GM12873 (cell line): ENCODE measurements around the gene PPP1R9A.

Source experiments
- TF ChIP-seq, protein P1 (sequence below): IDR thresholded peaks from 2 replicates; pipeline ENCODE4 v1.5.1; 2012; ENCODE audit warnings: low read depth, mild to moderate bottlenecking, moderate library complexity, low read length, control low read depth; ENCODE audit not compliant: insufficient read depth; ENCODE audit errors: missing control alignments

The PPP1R9A gene

DNA sequence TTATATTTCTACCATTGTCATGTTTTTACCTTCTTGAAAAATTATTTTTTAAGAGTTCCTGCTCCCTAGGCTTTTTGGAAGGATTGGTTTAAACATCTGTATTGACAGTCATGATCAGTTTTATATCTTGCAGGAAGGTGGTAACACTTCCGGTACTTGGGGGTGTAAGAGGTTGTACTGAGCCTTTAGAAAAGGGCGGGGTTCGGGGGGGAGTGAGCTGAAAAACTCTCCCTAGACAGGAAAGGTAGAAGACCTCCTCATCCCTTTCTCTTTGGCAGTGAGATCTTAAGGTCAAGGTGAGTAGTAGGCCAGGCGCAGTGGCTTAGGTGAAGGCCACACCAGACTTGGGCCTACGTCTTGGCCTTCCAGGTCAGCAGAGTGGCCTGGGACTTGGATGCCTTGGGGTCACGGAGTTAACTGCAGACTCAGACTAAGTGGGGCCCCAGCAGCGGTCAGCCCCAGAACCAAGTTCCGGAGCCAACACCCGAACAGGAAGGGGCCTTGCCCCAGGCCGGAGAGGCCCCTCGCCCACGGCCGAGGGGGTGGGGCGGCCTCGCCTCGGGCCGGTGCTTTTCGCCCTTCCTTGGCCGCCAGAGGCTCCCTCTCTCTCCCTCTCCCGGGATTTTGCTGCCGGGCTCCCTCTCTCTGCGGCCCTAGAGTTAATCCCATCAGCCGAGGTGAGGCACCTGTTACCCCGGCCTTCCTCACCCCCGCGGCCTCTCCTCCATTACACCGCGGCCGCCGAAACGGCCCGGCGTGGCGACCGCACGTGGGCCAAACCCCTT lies at the start of gene PPP1R9A:
Gene PPP1R9A, plus strand, starts transcription at position 569 of the 785 bp plus-strand sequence. CDS start 2,520 bp downstream, outside the sequence.
- TF ChIP-seq, protein P1, sequence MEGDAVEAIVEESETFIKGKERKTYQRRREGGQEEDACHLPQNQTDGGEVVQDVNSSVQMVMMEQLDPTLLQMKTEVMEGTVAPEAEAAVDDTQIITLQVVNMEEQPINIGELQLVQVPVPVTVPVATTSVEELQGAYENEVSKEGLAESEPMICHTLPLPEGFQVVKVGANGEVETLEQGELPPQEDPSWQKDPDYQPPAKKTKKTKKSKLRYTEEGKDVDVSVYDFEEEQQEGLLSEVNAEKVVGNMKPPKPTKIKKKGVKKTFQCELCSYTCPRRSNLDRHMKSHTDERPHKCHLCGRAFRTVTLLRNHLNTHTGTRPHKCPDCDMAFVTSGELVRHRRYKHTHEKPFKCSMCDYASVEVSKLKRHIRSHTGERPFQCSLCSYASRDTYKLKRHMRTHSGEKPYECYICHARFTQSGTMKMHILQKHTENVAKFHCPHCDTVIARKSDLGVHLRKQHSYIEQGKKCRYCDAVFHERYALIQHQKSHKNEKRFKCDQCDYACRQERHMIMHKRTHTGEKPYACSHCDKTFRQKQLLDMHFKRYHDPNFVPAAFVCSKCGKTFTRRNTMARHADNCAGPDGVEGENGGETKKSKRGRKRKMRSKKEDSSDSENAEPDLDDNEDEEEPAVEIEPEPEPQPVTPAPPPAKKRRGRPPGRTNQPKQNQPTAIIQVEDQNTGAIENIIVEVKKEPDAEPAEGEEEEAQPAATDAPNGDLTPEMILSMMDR, result no peak

DNA sequence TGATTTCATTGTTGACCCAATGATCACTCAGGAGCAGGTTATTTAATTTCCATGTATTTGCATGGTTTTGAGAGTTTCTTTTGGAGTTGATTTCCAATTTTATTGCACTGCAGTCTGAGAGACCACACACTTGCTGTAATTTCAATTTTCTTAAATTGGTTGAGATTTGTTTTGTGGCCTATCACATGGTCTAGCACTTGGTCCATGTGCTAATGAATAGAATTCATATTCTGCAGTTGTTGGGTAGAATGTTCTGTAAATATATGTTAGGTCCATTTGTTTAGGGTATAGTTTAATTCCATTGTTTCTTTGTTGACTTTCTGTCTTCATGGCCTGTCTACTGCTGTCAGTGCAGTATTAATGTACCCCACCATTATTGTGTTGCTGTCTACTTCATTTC lies 36.3 kb upstream of the PPP1R9A start:
- TF ChIP-seq, protein P1, result no peak

DNA sequence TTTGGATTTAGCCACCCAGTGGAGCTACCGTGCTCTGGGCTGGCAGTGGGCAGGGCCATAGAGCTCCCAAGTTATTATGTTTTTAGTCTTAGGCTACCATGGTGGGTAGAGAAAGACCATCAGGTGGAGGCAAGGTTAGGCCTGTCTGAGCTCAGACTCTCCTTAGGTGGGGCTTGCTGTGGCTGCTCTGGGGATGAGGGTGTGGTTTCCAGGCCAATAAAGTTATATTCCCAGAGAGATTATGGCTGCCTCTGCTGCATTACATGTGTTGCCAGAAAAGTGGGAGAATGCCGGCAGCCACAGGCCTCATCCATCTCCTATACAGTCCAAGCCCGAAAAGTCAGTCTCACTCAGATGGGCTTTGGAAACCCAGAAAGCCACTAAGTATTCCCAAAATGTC lies 34.2 kb upstream of the PPP1R9A start:
- TF ChIP-seq, protein P1, result no peak

DNA sequence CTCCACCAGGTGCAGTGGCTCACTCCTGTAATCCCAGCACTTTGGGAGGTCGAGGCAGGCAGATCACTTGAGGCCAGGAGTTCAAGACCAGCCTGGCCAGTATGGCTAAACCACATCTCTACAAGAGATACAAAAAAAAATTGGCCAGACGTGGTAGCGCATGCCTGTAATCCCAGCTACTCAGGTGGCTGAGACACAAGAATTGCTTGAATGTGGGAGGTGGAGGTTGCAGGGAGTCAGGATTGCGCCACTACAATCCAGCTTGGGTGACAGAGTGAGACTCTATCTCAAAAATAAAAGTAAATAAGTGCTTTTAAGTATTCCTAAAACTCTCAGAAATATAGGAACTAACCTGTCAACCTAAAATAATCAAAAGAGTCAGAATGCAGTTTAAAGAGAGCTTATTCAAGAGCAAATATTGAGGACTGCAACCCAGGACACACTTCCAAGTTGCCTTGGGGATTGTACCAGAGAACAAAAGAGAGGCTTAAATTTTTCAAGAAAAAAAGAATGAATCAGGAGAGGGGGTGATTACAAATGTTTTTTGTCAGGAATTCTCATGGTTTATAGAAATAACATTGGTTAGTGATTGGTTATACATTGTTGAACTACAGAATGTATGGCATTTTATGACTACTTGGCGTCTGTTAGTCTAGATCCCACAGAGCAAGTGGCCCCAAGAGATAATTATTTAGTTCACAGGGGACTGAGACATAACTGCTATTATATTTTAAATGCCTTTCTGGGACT lies 33.2 kb upstream of the PPP1R9A start:
- TF ChIP-seq, protein P1, result no peak

DNA sequence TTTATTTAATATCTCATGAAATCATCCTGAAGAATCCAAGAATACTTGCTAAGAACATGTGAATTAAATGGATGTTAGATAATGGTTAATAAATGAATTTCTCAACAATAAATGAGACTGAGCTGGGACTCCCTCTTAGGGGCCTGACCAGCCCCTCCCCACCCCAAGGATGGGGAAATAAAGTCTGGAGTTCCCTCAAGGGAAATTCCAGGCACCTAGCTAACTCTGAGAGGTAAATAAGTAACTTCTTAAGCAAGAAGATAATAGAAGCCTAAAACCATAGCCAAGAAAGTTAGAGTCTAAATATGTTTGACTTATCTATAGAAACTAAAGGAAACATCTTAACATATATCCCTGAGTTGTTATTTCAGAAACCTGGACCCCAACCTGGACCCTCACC lies 32.2 kb upstream of the PPP1R9A start:
- TF ChIP-seq, protein P1, result no peak

DNA sequence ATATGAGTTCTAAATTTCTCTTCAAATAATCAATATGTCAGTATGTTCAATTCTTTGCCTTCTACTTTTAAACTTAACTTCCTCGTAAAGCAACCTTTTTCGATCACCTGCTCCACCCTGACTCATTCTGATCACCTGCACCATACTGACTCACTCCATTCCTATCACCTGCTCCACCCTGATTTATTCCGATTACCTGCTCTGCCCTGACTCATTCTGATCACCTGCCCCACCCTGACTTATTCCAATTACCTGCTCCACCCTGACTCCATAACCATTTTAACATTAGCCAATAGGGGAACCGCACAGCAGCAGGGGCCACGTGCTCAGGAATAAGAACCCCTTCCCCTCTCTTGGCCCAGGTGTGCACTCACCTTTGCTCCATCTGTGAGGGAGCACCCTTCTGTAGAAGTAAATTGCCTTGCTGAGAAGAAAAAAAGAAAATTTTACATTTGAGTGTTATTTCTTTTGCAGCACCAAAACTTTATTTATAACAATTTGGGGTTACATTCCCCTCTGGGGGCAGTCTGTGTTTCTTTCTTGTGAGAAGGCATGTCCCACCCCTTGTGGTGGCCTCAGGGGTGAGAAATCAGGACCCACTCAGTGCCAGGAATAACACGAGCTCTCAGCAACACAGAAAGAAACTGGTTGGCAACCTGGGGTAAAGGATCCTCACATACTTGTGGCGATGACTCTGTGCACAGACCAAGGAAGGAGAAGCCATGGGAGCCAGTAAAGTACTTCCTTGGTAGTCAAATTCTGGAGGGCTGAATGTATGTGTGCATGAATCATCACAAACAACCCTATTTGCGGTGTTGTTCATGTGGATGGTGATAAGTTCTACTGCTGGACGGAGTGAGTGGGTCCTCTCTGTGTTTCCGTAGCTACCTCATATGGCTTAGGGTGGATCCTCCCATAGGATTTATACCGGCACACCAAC lies 29.4 kb upstream of the PPP1R9A start:
- TF ChIP-seq, protein P1, result no peak
